Measurements from ENCODE around the gene DLG5.

DLG5 gene

DNA sequence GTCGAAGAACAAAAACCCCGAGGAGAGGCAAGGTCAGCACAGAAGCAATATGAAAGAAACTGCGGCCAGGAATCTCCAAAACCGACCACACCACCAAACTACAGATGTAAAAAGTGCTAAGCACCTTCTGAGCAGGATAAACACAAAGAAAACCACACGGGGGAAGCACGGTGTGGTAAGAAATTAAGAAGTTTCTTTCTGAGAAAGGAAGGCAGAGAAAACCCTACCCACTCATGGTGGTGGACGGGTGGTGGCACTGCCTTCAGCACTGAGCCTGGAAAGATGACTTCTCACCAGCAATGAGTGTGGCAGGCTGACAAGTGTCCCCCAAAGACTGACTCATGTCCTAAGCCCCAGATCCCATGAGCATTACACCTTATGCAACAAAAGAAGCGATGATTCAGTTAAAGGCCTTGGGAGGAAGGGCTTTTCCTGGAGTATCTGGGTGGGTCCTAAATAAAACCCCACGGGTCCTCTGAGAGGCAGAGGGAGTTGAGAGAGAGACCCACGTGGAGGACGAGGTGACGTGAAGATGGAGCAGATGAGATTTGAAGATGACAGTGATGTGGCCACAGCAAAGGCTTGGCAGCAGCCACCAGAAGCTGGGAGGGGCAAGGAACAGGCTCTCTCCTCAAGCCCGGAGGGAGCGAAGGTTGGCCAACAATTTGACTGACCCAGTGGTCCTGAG lies 124.9 kb downstream of the DLG5 start:
- peaks cover 14% of the 10 kb centered on the region for H3K4me1 ChIP-seq (ENCODE audit: control insufficient read depth, insufficient read depth, low read length, poor library complexity, severe bottlenecking)
- H3K36me3 ChIP-seq (ENCODE audit: control insufficient read depth, insufficient read depth, low read length): no peaks in the 10 kb centered on the region
- no peaks in the 10 kb centered on the region for H3K9me3 ChIP-seq (ENCODE audit: control insufficient read depth, low read length)
- no peaks in the 10 kb centered on the region for H3K27me3 ChIP-seq (replicated peaks; ENCODE audit: control insufficient read depth, insufficient read depth, low read length, poor library complexity, severe bottlenecking)
- peak; percentile 21 to 48 (median 43) for DNase-seq
- no peak overlapping the region for H3K4me3 ChIP-seq (ENCODE audit: insufficient read depth, low read depth, low read length, poor library complexity, severe bottlenecking)
- peak overlapping the region; percentile 14 for H3K27ac ChIP-seq (ENCODE audit: insufficient read depth, low read length, poor library complexity, severe bottlenecking)

DNA sequence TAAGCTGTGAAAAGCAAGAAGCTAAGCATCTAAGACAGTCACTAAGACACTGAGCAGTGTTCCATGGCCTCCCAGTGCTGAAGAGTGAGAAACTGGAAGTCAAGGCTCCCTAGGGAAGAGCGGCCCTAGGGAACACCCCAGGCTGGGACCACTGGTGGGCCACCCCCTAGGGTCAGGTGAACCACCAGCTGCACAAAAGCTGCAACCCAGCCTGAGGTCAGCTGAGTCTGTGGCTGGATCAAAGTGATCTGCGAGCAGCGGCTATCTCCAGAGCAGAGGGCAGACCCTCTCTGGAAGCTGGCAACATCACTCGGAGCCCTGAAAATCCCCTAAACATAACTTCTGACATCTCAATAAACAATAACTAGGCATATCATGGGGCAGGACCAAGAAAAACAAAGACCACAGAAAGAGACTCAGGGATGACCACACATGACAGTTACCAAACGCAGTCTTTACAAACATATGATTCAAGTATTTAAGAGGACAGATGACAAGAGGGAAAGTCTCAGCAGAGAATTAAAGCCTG lies 125.8 kb downstream of the DLG5 start:
- no peak for DNase-seq
- Histone ChIP-seq H3K4me1 (ENCODE audit: control insufficient read depth, insufficient read depth, low read length, poor library complexity, severe bottlenecking) (peaks cover 14% of the 10 kb centered on the region), H3K27me3 (replicated peaks; ENCODE audit: control insufficient read depth, insufficient read depth, low read length, poor library complexity, severe bottlenecking) (no peaks in the 10 kb centered on the region), H3K9me3 (ENCODE audit: control insufficient read depth, low read length) (no peaks in the 10 kb centered on the region), H3K4me3 (ENCODE audit: insufficient read depth, low read depth, low read length, poor library complexity, severe bottlenecking) (no peak overlapping the region), H3K36me3 (ENCODE audit: control insufficient read depth, insufficient read depth, low read length) (no peaks in the 10 kb centered on the region), H3K27ac (ENCODE audit: insufficient read depth, low read length, poor library complexity, severe bottlenecking) (peak overlapping the region; percentile 39)

DNA sequence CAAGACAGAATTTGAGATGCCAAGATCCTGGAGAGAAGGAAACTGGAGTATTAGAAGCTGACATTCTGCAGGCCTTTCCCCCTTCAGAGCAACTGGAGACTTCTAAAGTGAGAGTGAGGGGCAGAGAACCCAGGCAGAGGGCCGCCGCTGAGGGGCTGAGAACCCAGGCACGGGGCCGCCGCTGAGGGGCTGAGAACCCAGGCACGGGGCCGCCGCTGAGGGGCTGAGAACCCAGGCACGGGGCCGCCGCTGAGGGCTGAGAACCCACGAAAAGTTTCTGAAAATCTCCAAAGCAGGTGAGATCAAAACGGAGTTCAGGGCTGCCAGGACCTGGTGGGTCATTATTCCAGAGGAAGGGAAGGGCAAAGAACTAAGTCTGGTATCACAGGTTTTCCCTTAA lies 126.2 kb downstream of the DLG5 start:
- H3K27me3 ChIP-seq (replicated peaks; ENCODE audit: control insufficient read depth, insufficient read depth, low read length, poor library complexity, severe bottlenecking): no peaks in the 10 kb centered on the region
- peaks cover 14% of the 10 kb centered on the region for H3K4me1 ChIP-seq (ENCODE audit: control insufficient read depth, insufficient read depth, low read length, poor library complexity, severe bottlenecking)
- no peaks in the 10 kb centered on the region for H3K9me3 ChIP-seq (ENCODE audit: control insufficient read depth, low read length)
- H3K36me3 ChIP-seq (ENCODE audit: control insufficient read depth, insufficient read depth, low read length): no peaks in the 10 kb centered on the region
- no peak overlapping the region for H3K27ac ChIP-seq (ENCODE audit: insufficient read depth, low read length, poor library complexity, severe bottlenecking)
- no peak overlapping the region for H3K4me3 ChIP-seq (ENCODE audit: insufficient read depth, low read depth, low read length, poor library complexity, severe bottlenecking)
- DNase-seq: no peak

- DNase-seq: peak in 2 of 3 donors; percentile 18 to 39
- Histone ChIP-seq H3K4me3 (ENCODE audit: insufficient read depth, low read depth, low read length, poor library complexity, severe bottlenecking) (no peak overlapping the region), H3K4me1 (ENCODE audit: control insufficient read depth, insufficient read depth, low read length, poor library complexity, severe bottlenecking) (peaks cover 14% of the 10 kb centered on the region), H3K9me3 (ENCODE audit: control insufficient read depth, low read length) (no peaks in the 10 kb centered on the region), H3K27me3 (replicated peaks; ENCODE audit: control insufficient read depth, insufficient read depth, low read length, poor library complexity, severe bottlenecking) (no peaks in the 10 kb centered on the region), H3K36me3 (ENCODE audit: control insufficient read depth, insufficient read depth, low read length) (no peaks in the 10 kb centered on the region), H3K27ac (ENCODE audit: insufficient read depth, low read length, poor library complexity, severe bottlenecking) (peak overlapping the region; percentile 45)
Observed at GRCh38 chr10:77799352-77799751, 127.2 kb downstream of the DLG5 start.

DNA sequence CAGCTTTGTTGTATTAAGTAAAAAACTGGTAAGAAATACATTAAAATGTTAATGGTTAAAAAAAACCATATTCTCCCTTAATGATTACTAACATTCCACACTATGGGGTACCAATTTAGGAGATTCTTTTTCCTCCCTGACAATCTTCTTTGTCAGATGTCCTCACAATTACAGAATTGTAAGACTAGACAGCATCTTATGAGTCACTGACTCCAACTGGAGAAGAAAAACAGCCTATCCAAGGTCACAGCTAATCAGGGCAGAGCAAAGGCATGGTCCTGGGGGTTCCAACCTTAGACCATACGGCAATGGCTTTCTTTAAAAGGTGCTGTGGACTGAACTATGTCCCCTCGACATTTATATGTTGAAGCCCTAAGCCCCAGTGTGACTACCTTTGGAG lies 127.6 kb downstream of the DLG5 start:
- Histone ChIP-seq H3K9me3 (ENCODE audit: control insufficient read depth, low read length) (no peaks in the 10 kb centered on the region), H3K4me3 (ENCODE audit: insufficient read depth, low read depth, low read length, poor library complexity, severe bottlenecking) (no peak overlapping the region), H3K4me1 (ENCODE audit: control insufficient read depth, insufficient read depth, low read length, poor library complexity, severe bottlenecking) (peaks cover 14% of the 10 kb centered on the region), H3K36me3 (ENCODE audit: control insufficient read depth, insufficient read depth, low read length) (no peaks in the 10 kb centered on the region), H3K27ac (ENCODE audit: insufficient read depth, low read length, poor library complexity, severe bottlenecking) (peak overlapping the region; percentile 24), H3K27me3 (replicated peaks; ENCODE audit: control insufficient read depth, insufficient read depth, low read length, poor library complexity, severe bottlenecking) (no peaks in the 10 kb centered on the region)
- DNase-seq: no peak

DNA sequence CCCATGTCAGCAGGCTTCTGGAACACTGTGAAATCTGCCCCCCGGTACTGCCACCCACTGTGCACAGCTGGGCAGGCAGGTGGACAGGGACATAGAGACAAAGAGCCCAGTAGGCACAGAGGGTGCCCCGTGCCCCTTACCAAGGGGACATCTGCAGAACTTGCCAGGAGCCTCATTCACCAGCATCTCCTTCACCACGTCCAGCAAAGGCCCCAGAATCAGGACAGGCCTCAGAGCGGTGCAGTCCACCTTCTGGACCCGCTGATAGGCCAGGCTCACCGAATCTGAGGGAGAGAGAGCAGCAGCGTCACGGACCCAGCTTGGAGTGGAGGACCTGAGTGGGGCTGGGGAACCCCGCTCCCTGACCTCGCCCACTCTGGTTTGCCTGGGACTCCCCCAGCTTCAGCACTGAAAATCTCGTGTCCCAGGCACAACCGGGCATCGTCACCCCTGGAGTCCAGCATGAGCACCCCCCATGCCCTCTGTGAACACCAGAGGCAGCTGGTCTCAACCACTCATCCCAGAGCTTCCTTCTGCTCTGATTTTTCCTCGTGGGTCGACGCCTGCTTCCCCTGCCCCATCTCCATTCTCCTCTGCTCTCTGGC lies 130.1 kb downstream of the DLG5 start:
- H3K36me3 ChIP-seq (ENCODE audit: control insufficient read depth, insufficient read depth, low read length): no peaks in the 10 kb centered on the region
- no peak for DNase-seq
- no peaks in the 10 kb centered on the region for H3K9me3 ChIP-seq (ENCODE audit: control insufficient read depth, low read length)
- no peak overlapping the region for H3K27ac ChIP-seq (ENCODE audit: insufficient read depth, low read length, poor library complexity, severe bottlenecking)
- peaks cover 7% of the 10 kb centered on the region for H3K4me1 ChIP-seq (ENCODE audit: control insufficient read depth, insufficient read depth, low read length, poor library complexity, severe bottlenecking)
- no peaks in the 10 kb centered on the region for H3K27me3 ChIP-seq (replicated peaks; ENCODE audit: control insufficient read depth, insufficient read depth, low read length, poor library complexity, severe bottlenecking)
- no peak overlapping the region for H3K4me3 ChIP-seq (ENCODE audit: insufficient read depth, low read depth, low read length, poor library complexity, severe bottlenecking)

DNA sequence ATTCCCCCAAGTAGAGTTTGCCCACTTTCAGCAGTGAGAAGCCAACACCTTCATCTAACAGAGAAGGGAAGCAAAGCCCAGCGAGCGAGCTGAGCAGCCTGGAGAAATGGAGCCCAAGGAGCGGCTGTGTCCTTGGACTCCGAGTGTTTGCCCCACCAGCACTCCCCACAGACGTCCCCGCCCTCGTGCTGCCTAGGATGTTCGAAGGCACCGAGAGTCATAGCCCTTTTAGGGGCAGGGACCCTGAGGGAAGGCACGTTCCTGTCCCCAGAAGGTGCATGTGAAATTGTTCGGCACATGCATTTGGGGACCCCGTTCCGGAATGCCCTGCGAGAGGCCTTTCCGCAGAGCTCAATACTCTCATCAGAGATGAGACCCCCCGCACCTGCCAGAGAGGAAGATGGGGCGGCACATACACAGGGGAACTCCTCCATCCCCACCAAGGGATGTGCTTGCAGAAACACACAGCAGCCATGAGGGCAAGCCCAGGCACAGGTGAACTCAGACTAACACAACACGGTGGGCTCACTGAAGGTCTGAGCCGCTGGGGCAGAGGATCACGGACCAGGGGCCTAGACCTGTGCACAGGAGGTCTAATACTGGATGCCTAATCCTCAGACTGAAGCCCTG lies 131.0 kb downstream of the DLG5 start:
- Histone ChIP-seq H3K9me3 (ENCODE audit: control insufficient read depth, low read length) (no peaks in the 10 kb centered on the region), H3K36me3 (ENCODE audit: control insufficient read depth, insufficient read depth, low read length) (no peaks in the 10 kb centered on the region), H3K27me3 (replicated peaks; ENCODE audit: control insufficient read depth, insufficient read depth, low read length, poor library complexity, severe bottlenecking) (no peaks in the 10 kb centered on the region), H3K27ac (ENCODE audit: insufficient read depth, low read length, poor library complexity, severe bottlenecking) (no peak overlapping the region), H3K4me3 (ENCODE audit: insufficient read depth, low read depth, low read length, poor library complexity, severe bottlenecking) (no peak overlapping the region), H3K4me1 (ENCODE audit: control insufficient read depth, insufficient read depth, low read length, poor library complexity, severe bottlenecking) (peaks cover 2% of the 10 kb centered on the region)
- no peak for DNase-seq

DNA sequence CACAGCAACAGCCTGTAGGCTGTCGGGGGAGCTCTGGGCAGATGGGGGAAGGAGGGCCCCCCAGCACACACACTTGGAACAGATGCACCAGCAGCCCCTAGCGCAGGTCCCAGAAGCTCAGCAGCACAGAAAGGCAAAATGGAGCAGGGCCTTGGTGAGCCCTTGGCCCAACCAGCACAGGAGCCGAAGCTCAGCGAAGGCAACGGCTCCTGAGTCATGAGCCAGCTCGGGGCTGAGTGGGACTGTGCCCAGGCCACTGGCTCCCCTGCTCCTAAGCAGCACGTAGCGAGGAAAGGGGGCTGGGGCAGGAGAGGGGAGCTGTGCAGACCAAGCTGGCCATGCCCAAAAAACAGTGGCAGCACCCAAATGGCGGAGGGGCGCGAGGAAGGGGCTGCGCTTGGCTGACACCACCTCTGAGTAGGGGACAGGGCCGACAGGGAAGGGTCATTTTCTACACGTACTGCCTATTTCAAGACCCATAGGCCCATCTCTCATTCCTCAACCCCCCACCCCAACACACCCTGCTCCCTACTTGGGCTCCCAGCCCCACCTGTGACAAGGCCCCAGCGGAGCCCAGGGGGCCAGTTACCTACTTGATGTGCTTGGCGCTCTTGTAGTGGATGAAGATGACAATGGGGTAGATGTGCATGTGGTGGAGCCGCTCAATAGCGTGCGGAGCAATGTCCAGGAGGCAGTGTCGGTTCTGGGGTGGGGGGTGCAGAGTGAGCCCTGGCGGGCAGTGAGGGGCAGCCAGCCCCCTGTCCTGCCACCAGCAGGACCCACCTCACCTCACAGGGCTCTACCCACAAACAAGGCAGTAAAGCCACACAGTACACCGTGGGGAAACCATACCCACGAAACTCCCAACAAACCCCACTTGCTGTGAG lies 132.1 kb downstream of the DLG5 start:
- Histone ChIP-seq H3K36me3 (ENCODE audit: control insufficient read depth, insufficient read depth, low read length) (no peaks in the 10 kb centered on the region), H3K4me1 (ENCODE audit: control insufficient read depth, insufficient read depth, low read length, poor library complexity, severe bottlenecking) (no peaks in the 10 kb centered on the region), H3K9me3 (ENCODE audit: control insufficient read depth, low read length) (no peaks in the 10 kb centered on the region), H3K4me3 (ENCODE audit: insufficient read depth, low read depth, low read length, poor library complexity, severe bottlenecking) (no peak overlapping the region), H3K27me3 (replicated peaks; ENCODE audit: control insufficient read depth, insufficient read depth, low read length, poor library complexity, severe bottlenecking) (no peaks in the 10 kb centered on the region), H3K27ac (ENCODE audit: insufficient read depth, low read length, poor library complexity, severe bottlenecking) (no peak overlapping the region)
- DNase-seq: no peak

DNA sequence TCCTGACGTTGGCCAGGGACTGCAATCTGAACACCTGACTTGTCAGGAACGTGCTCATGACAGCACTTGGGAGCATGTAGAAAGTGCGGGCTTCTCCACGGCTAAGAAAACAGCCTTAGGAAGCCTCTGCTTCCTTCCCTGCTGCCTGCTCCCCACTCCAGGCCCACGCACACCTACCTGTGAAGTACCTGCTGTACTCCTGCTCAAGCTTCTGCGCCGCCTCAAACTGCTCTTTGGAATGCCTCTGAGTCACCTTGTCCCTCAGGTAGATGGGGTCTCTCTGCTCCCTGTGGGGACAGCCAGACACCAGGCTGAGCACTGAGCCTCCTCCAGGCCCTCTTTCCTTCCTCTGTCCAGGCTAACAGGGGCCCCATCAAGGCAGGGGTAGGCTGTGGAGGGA lies 132.7 kb downstream of the DLG5 start:
- no peaks in the 10 kb centered on the region for H3K36me3 ChIP-seq (ENCODE audit: control insufficient read depth, insufficient read depth, low read length)
- H3K27me3 ChIP-seq (replicated peaks; ENCODE audit: control insufficient read depth, insufficient read depth, low read length, poor library complexity, severe bottlenecking): no peaks in the 10 kb centered on the region

More for the DNA sequence above, 132.7 kb downstream of the DLG5 start:
- Histone ChIP-seq H3K4me3 (ENCODE audit: insufficient read depth, low read depth, low read length, poor library complexity, severe bottlenecking) (no peak overlapping the region), H3K27ac (ENCODE audit: insufficient read depth, low read length, poor library complexity, severe bottlenecking) (no peak overlapping the region), H3K4me1 (ENCODE audit: control insufficient read depth, insufficient read depth, low read length, poor library complexity, severe bottlenecking) (no peaks in the 10 kb centered on the region), H3K9me3 (ENCODE audit: control insufficient read depth, low read length) (no peaks in the 10 kb centered on the region)
- DNase-seq: no peak

All from effector memory CD4-positive, alpha-beta T cell (primary cell).